H1 (cell line): ENCODE data around the gene TLE2. TPM values are rescaled to one million over a fixed set of nuclear protein-coding genes. Genes with fewer than 3 reads are reported as not detected.

ENCODE experiments used
- SIN3A ChIP-seq, 2 experiments: IDR thresholded peaks in 1 of 2; conservative IDR thresholded peaks in 1 of 2; 2 replicates each; pipeline ENCODE4 v1.6.1; 2011 to 2012; ENCODE audit warnings: low read length in 2 of 2, improper control_type of control experiment in 1 of 2, low read depth in 1 of 2, mild to moderate bottlenecking in 1 of 2
- polyA plus RNA-seq, 7 experiments: library from polyadenylated mRNA; depleted of rRNA in 3 of 7; stranded (reverse) in 5 of 7; unstranded in 2 of 7; fragments of >200 nt in 5 of 7; fragments of 200-250 nt in 2 of 7; gene quantifications; 1 replicate in 5 of 7; 2 replicates in 1 of 7; 4 replicates in 1 of 7; pipeline versions ENCODE4 v1.2.1 to v1.2.3, GENCODE V29; 2011 to 2013; ENCODE audit warnings: missing spikeins in 2 of 7, mixed read lengths in 2 of 7
- total RNA-seq: library from RNA; stranded (reverse); fragmentation: NEBNext Ultra II Directional; extraction: Animal tissue kit (Norgen Biotek cat#: 25700); gene quantifications from 2 replicates; pipeline ENCODE4 v1.2.1, GENCODE V29; 2021
- TF ChIP-seq, protein P1 (sequence below): IDR thresholded peaks from 2 replicates; pipeline ENCODE4 v1.6.1; 2011; ENCODE audit warnings: low read length, improper control_type of control experiment

TLE2 gene
- total and polyA plus RNA-seq, 2 of the 8 experiments (the other 6 are each of a cell fraction or from before 2014, with no cell fraction given): 8.0 to 11.5 TPM

- TF ChIP-seq, protein P1, sequence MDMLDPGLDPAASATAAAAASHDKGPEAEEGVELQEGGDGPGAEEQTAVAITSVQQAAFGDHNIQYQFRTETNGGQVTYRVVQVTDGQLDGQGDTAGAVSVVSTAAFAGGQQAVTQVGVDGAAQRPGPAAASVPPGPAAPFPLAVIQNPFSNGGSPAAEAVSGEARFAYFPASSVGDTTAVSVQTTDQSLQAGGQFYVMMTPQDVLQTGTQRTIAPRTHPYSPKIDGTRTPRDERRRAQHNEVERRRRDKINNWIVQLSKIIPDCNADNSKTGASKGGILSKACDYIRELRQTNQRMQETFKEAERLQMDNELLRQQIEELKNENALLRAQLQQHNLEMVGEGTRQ: no peak
- TF ChIP-seq SIN3A (conservative IDR thresholded peaks at IDR 0.05 in 1 of 2, IDR thresholded peaks at IDR 0.05 in 1 of 2; ENCODE audit: low read depth in 1 of 2, low read length in 2 of 2): no peak
These were observed 58.8 kb downstream of the TLE2 start (continued) for GRCh38 chr19:2970201-2970835.
